Keratinocyte (primary cell): ENCODE results near the gene SMYD3. TPM values are rescaled to one million over a fixed set of nuclear protein-coding genes. Genes with fewer than 3 reads are reported as not detected.

ENCODE experiments used
- DNase-seq: peaks from one replicate; pipeline ENCODE4 v3.0.0-alpha.2; 2011; ENCODE audit warnings: low read depth, missing footprints, low spot score
- FAIRE-seq: peaks from 2 replicates; lab custom pipeline; 2011; peaks lifted over from hg19 to GRCh38; lab: Jason Lieb, UNC
- H2AFZ ChIP-seq: 2 replicates; pipeline ENCODE4 v1.6.0; 2012; ENCODE audit warnings: low read length, control low read depth, inconsistent platforms; ENCODE audit not compliant: control insufficient read depth
- H3K27ac ChIP-seq: 2 replicates; pipeline ENCODE4 v1.5.1; 2011; ENCODE audit warnings: low read length; ENCODE audit not compliant: control insufficient read depth, insufficient read depth
- H3K27me3 ChIP-seq: 3 replicates; pipeline ENCODE4 v1.6.0; 2011; ENCODE audit warnings: low read length; ENCODE audit not compliant: control insufficient read depth, insufficient read depth; ENCODE audit errors: extremely low read depth
- H3K36me3 ChIP-seq, 2 experiments: 2 replicates in 1 of 2; 3 replicates in 1 of 2; pipeline ENCODE4 v1.5.1; 2011; ENCODE audit warnings: low read length in 2 of 2, mild to moderate bottlenecking in 1 of 2; ENCODE audit not compliant: control insufficient read depth in 2 of 2, insufficient read depth in 2 of 2; ENCODE audit errors: extremely low read depth in 1 of 2
- H3K4me1 ChIP-seq: 3 replicates; pipeline ENCODE4 v1.5.1; 2011; ENCODE audit warnings: low read length; ENCODE audit not compliant: control insufficient read depth, insufficient read depth; ENCODE audit errors: extremely low read depth
- H3K4me2 ChIP-seq: 3 replicates; pipeline ENCODE4 v1.6.0; 2011; ENCODE audit warnings: low read depth, low read length; ENCODE audit not compliant: control insufficient read depth, insufficient read depth; ENCODE audit errors: extremely low read depth
- H3K4me3 ChIP-seq, 3 experiments: fragments of 200-600 bp in 1 of 3; sonication (generic) in 1 of 3; 2 replicates in 2 of 3; 3 replicates in 1 of 3; pipeline ENCODE4 v1.5.1; 2011 to 2016; ENCODE audit warnings: low read length in 3 of 3, mild to moderate bottlenecking in 3 of 3, control low read depth in 2 of 3, inconsistent platforms in 1 of 3, low read depth in 1 of 3, mixed read lengths in 1 of 3, mixed run types in 1 of 3, moderate library complexity in 1 of 3; ENCODE audit not compliant: control insufficient read depth in 2 of 3, insufficient read depth in 2 of 3; ENCODE audit errors: extremely low read depth in 1 of 3
- H3K79me2 ChIP-seq: 2 replicates; pipeline ENCODE4 v1.6.0; 2012; ENCODE audit warnings: low read length; ENCODE audit not compliant: control insufficient read depth, insufficient read depth
- H3K9ac ChIP-seq: 3 replicates; pipeline ENCODE4 v1.6.0; 2011; ENCODE audit warnings: low read length; ENCODE audit not compliant: control insufficient read depth, insufficient read depth; ENCODE audit errors: extremely low read depth
- H3K9me1 ChIP-seq: 3 replicates; pipeline ENCODE4 v1.6.0; 2011; ENCODE audit warnings: low read length; ENCODE audit not compliant: control insufficient read depth, insufficient read depth; ENCODE audit errors: extremely low read depth
- H3K9me3 ChIP-seq: 2 replicates; pipeline ENCODE4 v1.5.1; 2012; ENCODE audit warnings: low read depth, low read length; ENCODE audit not compliant: control insufficient read depth
- H4K20me1 ChIP-seq: 3 replicates; pipeline ENCODE4 v1.6.0; 2011; ENCODE audit warnings: low read length; ENCODE audit not compliant: control insufficient read depth, insufficient read depth; ENCODE audit errors: extremely low read depth
- CTCF ChIP-seq, 3 experiments: IDR thresholded peaks in 1 of 3; conservative IDR thresholded peaks in 1 of 3; optimal IDR thresholded peaks in 1 of 3; 2 replicates in 2 of 3; 3 replicates in 1 of 3; pipeline versions ENCODE3 to v1.5.1; 2011; ENCODE audit warnings: low read length in 3 of 3, mild to moderate bottlenecking in 3 of 3, moderate library complexity in 2 of 3, control low read depth in 1 of 3, inconsistent platforms in 1 of 3; ENCODE audit not compliant: insufficient read depth in 2 of 3; ENCODE audit errors: extremely low read depth in 1 of 3
- EZH2 ChIP-seq: IDR thresholded peaks from one replicate; pipeline ENCODE4 v1.6.1; 2012; ENCODE audit warnings: inconsistent platforms, mild to moderate bottlenecking, low read length, moderate library complexity
- dilution Hi-C: fragments of 300-500 bp; cut with MboI; formaldehyde crosslinking; loops from one replicate; pipeline ENCODE4 v1.7.0; 2020; ENCODE audit warnings: low sequenced_read_pairs; ENCODE audit not compliant: extremely low pct_ligation_motif_present
- polyA plus RNA-seq, 5 experiments: library from polyadenylated mRNA; depleted of rRNA in 3 of 5; stranded (reverse) in 3 of 5; stranded (forward) in 1 of 5; unstranded in 1 of 5; fragments of >200 nt; gene quantifications; 1 replicate in 1 of 5; 2 replicates in 3 of 5; 3 replicates in 1 of 5; pipeline versions ENCODE4 v1.2.1 to v1.2.3, GENCODE V29; 2011 to 2012; ENCODE audit warnings: missing spikeins in 2 of 5, low read depth in 1 of 5, low replicate concordance in 1 of 5

The SMYD3 gene
- polyA plus RNA-seq, 1 donor (not counting 4 experiments of a cell fraction or from before 2014, with no cell fraction given), result 31.0 TPM

GRCh38 chr1:246271516-246271915 is 235.6 kb downstream of the SMYD3 start:
- Histone ChIP-seq H3K4me2 (no peak overlapping the region), H3K9me3 (no peaks in the 10 kb centered on the region), H3K79me2 (no peaks in the 10 kb centered on the region), H3K27me3 (no peaks in the 10 kb centered on the region), H3K27ac (no peak overlapping the region), H2AFZ (no peak overlapping the region), H3K4me3 (no peak overlapping the region), H3K9me1 (no peaks in the 10 kb centered on the region), H3K9ac (no peak overlapping the region), H4K20me1 (no peaks in the 10 kb centered on the region), H3K4me1 (no peaks in the 10 kb centered on the region), H3K36me3 (no peaks in the 10 kb centered on the region)
- no peak for FAIRE-seq
- dilution Hi-C loops, result no loop called here
- DNase-seq, result no peak
- TF ChIP-seq EZH2 (no peak), CTCF (optimal IDR thresholded peaks at IDR 0.05 in 1 of 3, IDR thresholded peaks at IDR 0.05 in 1 of 3, conservative IDR thresholded peaks at IDR 0.05 in 1 of 3; ENCODE audit: extremely low read depth in 1 of 3, insufficient read depth in 2 of 3, low read length in 3 of 3) (no peak)

- H3K4me3 ChIP-seq, result no peak overlapping the region
- dilution Hi-C loops, result no loop called here
- no peaks in the 10 kb centered on the region for H3K9me1 ChIP-seq
- no peaks in the 10 kb centered on the region for H4K20me1 ChIP-seq
- no peak overlapping the region for H3K4me2 ChIP-seq
- no peaks in the 10 kb centered on the region for H3K9me3 ChIP-seq
- TF ChIP-seq EZH2 (no peak), CTCF (optimal IDR thresholded peaks at IDR 0.05 in 1 of 3, IDR thresholded peaks at IDR 0.05 in 1 of 3, conservative IDR thresholded peaks at IDR 0.05 in 1 of 3; ENCODE audit: extremely low read depth in 1 of 3, insufficient read depth in 2 of 3, low read length in 3 of 3) (no peak)
- no peak overlapping the region for H3K27ac ChIP-seq
- no peaks in the 10 kb centered on the region for H3K27me3 ChIP-seq
- no peak overlapping the region for H2AFZ ChIP-seq
- no peaks in the 10 kb centered on the region for H3K36me3 ChIP-seq
- no peak for FAIRE-seq
- H3K79me2 ChIP-seq, result no peaks in the 10 kb centered on the region
- DNase-seq, result no peak
- H3K4me1 ChIP-seq, result no peaks in the 10 kb centered on the region
- H3K9ac ChIP-seq, result no peak overlapping the region
Observed at GRCh38 chr1:246270236-246270635, 236.8 kb downstream of the SMYD3 start.
